Measurements from ENCODE around the gene P2RY2. TPM values are rescaled to one million over a fixed set of nuclear protein-coding genes. Genes with fewer than 3 reads are reported as not detected.
A peak's percentile ranks its signal among the peaks of the same experiment; 100 is the strongest.

Gene P2RY2
- total RNA-seq, 1 experiment from 2014 or later, result 0.26 TPM

DNA sequence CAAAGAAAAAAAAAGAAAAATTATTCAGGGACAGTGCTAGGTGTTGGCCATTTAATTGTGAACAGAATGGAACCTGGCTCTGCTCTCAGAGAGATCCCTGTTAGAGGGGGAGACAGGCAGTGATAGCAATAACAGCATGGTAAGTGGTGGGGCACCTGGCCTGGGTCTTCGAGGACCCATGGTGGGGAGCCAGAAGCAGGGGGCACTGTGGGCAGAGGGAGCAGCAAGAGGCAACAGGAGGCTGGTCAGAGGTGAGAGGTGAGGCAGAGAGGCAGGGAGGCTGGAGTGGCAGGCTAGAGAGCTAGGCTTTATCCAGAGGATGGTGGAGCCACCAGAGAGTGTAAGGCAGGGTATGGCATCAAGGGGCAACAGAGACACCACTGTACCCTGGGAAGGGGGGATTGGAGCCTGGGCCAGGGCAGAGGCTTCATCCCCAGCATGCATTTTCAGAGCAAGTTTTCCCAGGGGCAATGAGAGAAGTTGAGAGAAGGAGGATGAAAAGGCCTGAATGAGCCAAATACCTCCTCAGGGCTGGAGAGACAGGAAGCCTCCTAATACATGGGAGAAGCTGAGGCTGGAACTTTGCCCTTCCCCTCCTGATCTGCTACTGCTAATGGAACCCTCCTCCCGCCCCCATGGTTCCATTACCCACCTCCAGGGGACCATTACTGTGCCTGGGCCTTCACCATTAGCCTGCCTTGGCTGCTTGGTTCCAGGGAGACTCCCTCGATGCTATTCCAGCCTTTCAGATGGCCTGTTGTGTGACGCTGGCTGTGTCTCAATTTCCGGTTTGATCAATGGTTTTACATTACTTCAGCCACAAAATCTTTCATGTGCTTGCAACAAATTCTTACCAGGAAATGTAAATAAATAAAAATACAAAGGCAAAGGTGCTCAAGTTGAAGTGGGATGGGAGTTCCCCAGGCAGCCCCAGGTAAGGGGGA is 2.6 kb upstream of the P2RY2 start:
- TF ChIP-seq, protein P1, sequence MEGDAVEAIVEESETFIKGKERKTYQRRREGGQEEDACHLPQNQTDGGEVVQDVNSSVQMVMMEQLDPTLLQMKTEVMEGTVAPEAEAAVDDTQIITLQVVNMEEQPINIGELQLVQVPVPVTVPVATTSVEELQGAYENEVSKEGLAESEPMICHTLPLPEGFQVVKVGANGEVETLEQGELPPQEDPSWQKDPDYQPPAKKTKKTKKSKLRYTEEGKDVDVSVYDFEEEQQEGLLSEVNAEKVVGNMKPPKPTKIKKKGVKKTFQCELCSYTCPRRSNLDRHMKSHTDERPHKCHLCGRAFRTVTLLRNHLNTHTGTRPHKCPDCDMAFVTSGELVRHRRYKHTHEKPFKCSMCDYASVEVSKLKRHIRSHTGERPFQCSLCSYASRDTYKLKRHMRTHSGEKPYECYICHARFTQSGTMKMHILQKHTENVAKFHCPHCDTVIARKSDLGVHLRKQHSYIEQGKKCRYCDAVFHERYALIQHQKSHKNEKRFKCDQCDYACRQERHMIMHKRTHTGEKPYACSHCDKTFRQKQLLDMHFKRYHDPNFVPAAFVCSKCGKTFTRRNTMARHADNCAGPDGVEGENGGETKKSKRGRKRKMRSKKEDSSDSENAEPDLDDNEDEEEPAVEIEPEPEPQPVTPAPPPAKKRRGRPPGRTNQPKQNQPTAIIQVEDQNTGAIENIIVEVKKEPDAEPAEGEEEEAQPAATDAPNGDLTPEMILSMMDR (conservative IDR thresholded peaks at IDR 0.05), result no peak
- WGBS (ENCODE audit: extremely low coverage, insufficient read length, low lambda C conversion rate), result no CpG with 5 or more reads among the region's 5 CpGs

More for the DNA sequence above, 2.6 kb upstream of the P2RY2 start:
- Mint-ChIP-seq H3K9me3 (no peaks in the 10 kb centered on the region), H3K27ac (peak overlapping the region in 1 of 3 experiments; percentile 27; a peak in 1 of 7 replicates), H3K4me1 (peaks cover 12 to 16% of the 10 kb centered on the region in 2 experiments), H3K36me3 (ENCODE audit: insufficient read depth in 1 of 3, low read depth in 3 of 3) (no peaks in the 10 kb centered on the region), H3K4me3 (peak overlapping the region in 1 of 2 experiments; percentile 18; a peak in 1 of 5 replicates), H3K27me3 (ENCODE audit: low read depth) (peaks cover 58% of the 10 kb centered on the region)
- no peak overlapping the region for H3K4me2 ChIP-seq (ENCODE audit: insufficient read depth, insufficient read length, low read length)
- no peak overlapping the region for H3K56ac ChIP-seq (ENCODE audit: insufficient read length, low read depth, low read length)
- H3K23me2 ChIP-seq (ENCODE audit: insufficient read length, low read depth, low read length, poor library complexity, severe bottlenecking), result peaks cover 4% of the 10 kb centered on the region
- no peaks in the 10 kb centered on the region for H4K20me1 ChIP-seq (ENCODE audit: control insufficient read depth, insufficient read depth, insufficient read length)
- H3K18ac ChIP-seq (ENCODE audit: insufficient read length, low read depth, low read length), result no peak overlapping the region
- H3K79me2 ChIP-seq (ENCODE audit: insufficient read depth, low read length), result no peaks in the 10 kb centered on the region
- no peak overlapping the region for H2BK20ac ChIP-seq (ENCODE audit: low read depth, low read length, poor library complexity, severe bottlenecking)
- H3K14ac ChIP-seq (ENCODE audit: insufficient read depth, low read length), result no peak overlapping the region
- no peak overlapping the region for H4K8ac ChIP-seq (replicated peaks; ENCODE audit: insufficient read length, low read depth, low read length)
- no peak overlapping the region for H2BK5ac ChIP-seq (ENCODE audit: insufficient read length, low read length)
- no peaks in the 10 kb centered on the region for H3K4me1 ChIP-seq (ENCODE audit: insufficient read depth, low read length)
- no peaks in the 10 kb centered on the region for H3K9me3 ChIP-seq (ENCODE audit: control insufficient read depth, low read depth, low read length)
- no peak overlapping the region for H3K27ac ChIP-seq (ENCODE audit: insufficient read length, low read depth, low read length)
- H2AK5ac ChIP-seq (ENCODE audit: insufficient read length, low read length), result no peak overlapping the region
- no peak overlapping the region for H2BK12ac ChIP-seq (ENCODE audit: insufficient read length, low read depth, low read length)
- H3K23ac ChIP-seq (ENCODE audit: insufficient read length, low read depth, low read length), result no peak overlapping the region
- H2AFZ ChIP-seq (ENCODE audit: low read length), result no peak overlapping the region
- H2BK15ac ChIP-seq (ENCODE audit: low read depth, low read length), result no peak overlapping the region
- peaks cover 7% of the 10 kb centered on the region; the same call in 1 of the 2 replicates for H3K27me3 ChIP-seq (ENCODE audit: insufficient read depth, low read length)
- H2BK120ac ChIP-seq (ENCODE audit: low read depth, low read length, poor library complexity, severe bottlenecking), result no peak overlapping the region
- H3K9ac ChIP-seq (ENCODE audit: extremely low read depth, insufficient read length, low read length), result no peak overlapping the region
- no peak overlapping the region for H3K4ac ChIP-seq (ENCODE audit: low read depth, low read length)
- DNase-seq, result no peak
- H4K91ac ChIP-seq (ENCODE audit: insufficient read length, low read depth, low read length), result no peak overlapping the region
- no peaks in the 10 kb centered on the region for H3K79me1 ChIP-seq (ENCODE audit: insufficient read depth, low read depth, low read length, poor library complexity, severe bottlenecking)
- H4K5ac ChIP-seq (ENCODE audit: insufficient read length, low read depth, low read length), result no peak overlapping the region
- no peak overlapping the region for H3T11ph ChIP-seq (ENCODE audit: low read length)
